ENCODE results near the gene MAFB.

DNA sequence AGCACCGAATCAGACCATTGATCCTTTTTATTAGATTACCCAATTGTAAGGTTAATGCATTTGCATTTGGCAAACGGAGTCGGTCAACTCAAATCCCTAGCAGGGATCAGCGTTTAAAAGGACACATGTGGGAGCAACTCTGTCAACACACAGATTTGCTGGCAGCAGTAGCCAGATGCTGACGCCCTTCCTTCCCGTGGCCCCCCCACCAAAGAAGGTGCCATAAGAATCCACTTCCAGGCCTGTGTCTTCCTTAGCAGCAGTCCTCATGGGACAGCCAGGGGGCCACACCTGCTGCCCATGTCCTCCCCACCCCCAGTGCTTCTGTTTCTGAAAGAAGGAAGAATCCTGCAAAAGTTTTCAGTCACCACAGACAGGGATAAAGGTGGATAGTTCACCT is 24.5 kb upstream of the MAFB start:
- no peak for TF ChIP-seq CTCF (conservative IDR thresholded peaks at IDR 0.05; ENCODE audit: low read length)
- TF ChIP-seq EZH2phosphoT487 (IDR thresholded peaks at IDR 0.05; ENCODE audit: borderline replicate concordance, low read depth, low read length), result no peak
